Activated naive CD8-positive, alpha-beta T cell treated with anti-CD3 and anti-CD28 coated beads, Interleukin-2, amount 50 U/mL, for 16 hours (primary cell): ENCODE results near the gene ATP2B3.
A peak's percentile ranks its signal among the peaks of the same experiment; 100 is the strongest.

ENCODE experiments used
- DNase-seq: peaks from one replicate; pipeline ENCODE4 v3.0.0-alpha.2; 2020; ENCODE audit warnings: low read depth, low spot score

The ATP2B3 gene

GRCh38 chrX:153533091-153533490, 15.6 kb downstream of the ATP2B3 start:
- no peak for DNase-seq

- no peak for DNase-seq
These were observed 19.6 kb downstream of the ATP2B3 start for GRCh38 chrX:153537080-153537479.

GRCh38 chrX:153537526-153538295, 20.3 kb downstream of the ATP2B3 start:
- DNase-seq, result no peak

- DNase-seq, result no peak
These were observed 21.0 kb downstream of the ATP2B3 start for GRCh38 chrX:153538424-153538823.

GRCh38 chrX:153539171-153539978, 21.9 kb downstream of the ATP2B3 start:
- DNase-seq, result no peak

GRCh38 chrX:153539979-153540358, 22.5 kb downstream of the ATP2B3 start:
- DNase-seq, result no peak

GRCh38 chrX:153544727-153545126, 27.3 kb downstream of the ATP2B3 start:
- no peak for DNase-seq

GRCh38 chrX:153546386-153546785, 28.9 kb downstream of the ATP2B3 start:
- no peak for DNase-seq

GRCh38 chrX:153547195-153547594, 29.8 kb downstream of the ATP2B3 start:
- no peak for DNase-seq

- DNase-seq, result no peak
These were observed 31.8 kb downstream of the ATP2B3 start for GRCh38 chrX:153549231-153549630.

GRCh38 chrX:153549807-153550206, 32.4 kb downstream of the ATP2B3 start:
- DNase-seq, result no peak

GRCh38 chrX:153551135-153551534, 33.7 kb downstream of the ATP2B3 start:
- no peak for DNase-seq

- peak; percentile 17 for DNase-seq
These were observed 37.2 kb downstream of the ATP2B3 start for GRCh38 chrX:153554519-153555167.

- DNase-seq, result no peak
These were observed 39.3 kb downstream of the ATP2B3 start for GRCh38 chrX:153556767-153557166.

GRCh38 chrX:153557618-153558355, 40.3 kb downstream of the ATP2B3 start:
- no peak for DNase-seq

GRCh38 chrX:153560000-153560399, 42.6 kb downstream of the ATP2B3 start:
- no peak for DNase-seq

- no peak for DNase-seq
These were observed 43.0 kb downstream of the ATP2B3 start for GRCh38 chrX:153560466-153560865.

- no peak for DNase-seq
These were observed 43.9 kb downstream of the ATP2B3 start for GRCh38 chrX:153561337-153561736.

- DNase-seq, result no peak
These were observed 45.1 kb downstream of the ATP2B3 start for GRCh38 chrX:153562546-153562945.

GRCh38 chrX:153564047-153564606, 46.7 kb downstream of the ATP2B3 start:
- no peak for DNase-seq

GRCh38 chrX:153565996-153566580, 48.6 kb downstream of the ATP2B3 start:
- DNase-seq, result no peak
